ENCODE results near the gene ANKRD12. TPM values are rescaled to one million over a fixed set of nuclear protein-coding genes. Genes with fewer than 3 reads are reported as not detected.

The ANKRD12 gene
- total and polyA plus RNA-seq, 4 donors: 10.2 to 108 (median 50.0) TPM

DNA sequence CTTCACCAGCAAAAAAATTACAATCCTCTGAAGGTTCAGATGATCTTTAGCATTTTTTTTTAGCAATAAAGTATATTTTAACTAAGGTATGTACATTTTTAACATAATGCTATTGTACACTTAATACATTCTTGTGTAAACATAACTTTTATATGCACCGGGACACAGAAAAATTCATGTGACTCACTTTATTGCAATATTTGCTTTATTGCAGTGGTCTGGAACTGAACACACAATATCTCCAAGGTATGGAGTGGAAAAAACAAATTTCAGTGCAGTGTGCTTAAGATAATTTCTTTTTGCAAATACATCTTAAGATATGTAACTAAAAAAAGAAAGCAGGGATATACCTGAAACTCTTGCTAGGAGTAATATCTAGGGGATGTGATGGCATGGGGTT, 192.9 kb downstream of the ANKRD12 start:
- Histone ChIP-seq H3K4me1 (ENCODE audit: control insufficient read depth in 5 of 5, insufficient read depth in 5 of 5, low read length in 5 of 5) (no peaks in the 10 kb centered on the region), H3K27ac (ENCODE audit: low read depth in 1 of 2, low read length in 1 of 2) (no peak overlapping the region), H3K4me3 (no peak overlapping the region), H3K27me3 (ENCODE audit: control insufficient read depth in 3 of 3, insufficient read depth in 3 of 3, low read length in 2 of 3) (no peaks in the 10 kb centered on the region), H3K9ac (ENCODE audit: insufficient read depth in 1 of 2, low read length in 2 of 2) (no peak overlapping the region), H3K36me3 (ENCODE audit: control insufficient read depth in 4 of 4, insufficient read depth in 4 of 4, low read length in 4 of 4) (no peaks in the 10 kb centered on the region), H3K9me3 (ENCODE audit: control insufficient read depth in 4 of 4, insufficient read depth in 3 of 4, low read length in 3 of 4) (peaks cover 0 to 5% (median 2%) of the 10 kb centered on the region in 4 donors)
- DNase-seq (no peak), ATAC-seq (ENCODE audit: insufficient read depth, low FRiP score) (no peak)
- WGBS, 2 donors: 67 to 89% methylated on average over 1 of the region's 1 CpG
- TF ChIP-seq CTCF (IDR thresholded peaks at IDR 0.05; ENCODE audit: control extremely low read depth, extremely low read depth): no peak

DNA sequence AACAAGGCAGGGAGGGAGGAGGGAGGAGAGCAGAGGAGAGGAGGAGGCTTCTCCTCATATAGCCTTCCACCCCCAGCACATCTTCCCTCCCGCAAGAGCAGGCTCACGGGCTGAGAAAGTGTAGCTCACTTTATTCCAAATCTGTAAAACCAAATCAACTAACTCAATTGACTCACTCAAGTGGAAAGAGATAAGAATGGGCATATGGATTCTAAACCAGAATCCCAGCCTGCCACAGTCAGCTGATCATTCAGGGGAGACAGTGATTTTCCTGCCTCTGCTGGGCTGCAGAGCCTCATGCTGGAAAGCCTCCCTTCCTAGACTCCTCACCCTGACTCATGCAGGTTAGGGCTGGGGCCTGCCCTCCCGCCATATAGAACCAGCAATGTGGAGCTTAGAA, 193.8 kb downstream of the ANKRD12 start:
- Histone ChIP-seq H3K4me3 (no peak overlapping the region), H3K36me3 (ENCODE audit: control insufficient read depth in 4 of 4, insufficient read depth in 4 of 4, low read length in 4 of 4) (no peaks in the 10 kb centered on the region), H3K4me1 (ENCODE audit: control insufficient read depth in 5 of 5, insufficient read depth in 5 of 5, low read length in 5 of 5) (peaks cover 0 to 2% (median 0%) of the 10 kb centered on the region in 5 donors), H3K9ac (ENCODE audit: insufficient read depth in 1 of 2, low read length in 2 of 2) (no peak overlapping the region), H3K27ac (ENCODE audit: low read depth in 1 of 2, low read length in 1 of 2) (no peak overlapping the region), H3K27me3 (ENCODE audit: control insufficient read depth in 3 of 3, insufficient read depth in 3 of 3, low read length in 2 of 3) (no peaks in the 10 kb centered on the region), H3K9me3 (ENCODE audit: control insufficient read depth in 4 of 4, insufficient read depth in 3 of 4, low read length in 3 of 4) (peaks cover 0 to 5% (median 2%) of the 10 kb centered on the region in 4 donors)
- DNase-seq (no peak), ATAC-seq (ENCODE audit: insufficient read depth, low FRiP score) (no peak)
- whole genome bisulfite sequencing, 2 donors: 74 to 98% methylated on average over 3 of the region's 3 CpGs
- no peak for TF ChIP-seq CTCF (IDR thresholded peaks at IDR 0.05; ENCODE audit: control extremely low read depth, extremely low read depth)

DNA sequence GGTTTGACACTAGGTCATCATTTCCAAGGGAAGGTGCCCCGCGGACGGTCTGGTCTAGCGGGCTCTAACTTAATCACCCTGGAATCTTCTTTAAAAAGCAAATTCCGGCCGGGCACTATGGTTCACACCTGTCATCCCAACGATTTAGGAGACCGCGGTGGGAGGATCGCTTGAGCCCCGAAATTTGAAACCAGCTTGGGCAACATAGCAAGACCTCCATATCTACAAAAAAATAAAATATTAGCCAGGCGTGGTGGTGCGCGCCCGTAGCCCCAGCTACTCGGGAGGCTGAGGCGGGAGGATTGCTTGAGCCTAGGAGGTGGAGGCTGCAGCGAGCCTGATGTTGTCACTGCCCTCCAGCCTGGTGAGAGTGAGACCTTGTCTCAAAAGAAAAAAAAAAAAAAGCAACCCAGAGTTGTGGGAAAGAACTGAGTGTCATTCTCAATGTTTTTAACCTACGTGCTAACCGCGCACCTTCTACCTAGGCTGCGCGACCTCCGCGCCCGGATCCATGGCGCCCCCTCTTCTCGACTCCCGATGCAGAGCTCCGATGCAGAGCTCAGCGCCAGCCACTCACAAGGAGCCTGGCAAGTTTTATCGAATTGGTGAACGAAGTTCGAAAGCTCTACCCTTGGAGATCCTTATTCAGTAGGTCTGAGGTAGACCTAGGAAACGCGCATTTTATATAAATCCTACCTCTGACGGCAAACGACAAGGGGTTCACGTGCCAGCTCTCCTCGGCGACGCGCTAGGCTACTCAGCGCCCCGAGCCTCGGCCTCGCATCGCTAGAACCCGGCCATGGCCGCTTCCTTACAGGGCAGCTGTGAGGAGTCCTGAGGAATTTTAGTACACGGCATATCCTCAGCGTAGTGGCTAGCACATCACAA, 197.1 kb downstream of the ANKRD12 start:
- H3K36me3 ChIP-seq (ENCODE audit: control insufficient read depth in 4 of 4, insufficient read depth in 4 of 4, low read length in 4 of 4): peaks cover 0 to 10% (median 2%) of the 10 kb centered on the region in 4 donors
- ATAC-seq (ENCODE audit: insufficient read depth, low FRiP score) (peak; percentile 59), DNase-seq (no peak)
- H3K27me3 ChIP-seq (ENCODE audit: control insufficient read depth in 3 of 3, insufficient read depth in 3 of 3, low read length in 2 of 3): no peaks in the 10 kb centered on the region
- WGBS, 2 donors: 35 to 36% methylated on average over 52 of the region's 52 CpGs
- peak overlapping the region; percentile 56 for H3K4me3 ChIP-seq
- TF ChIP-seq CTCF (IDR thresholded peaks at IDR 0.05; ENCODE audit: control extremely low read depth, extremely low read depth): no peak
- peaks cover 0 to under 1% (median 0%) of the 10 kb centered on the region in 4 donors for H3K9me3 ChIP-seq (ENCODE audit: control insufficient read depth in 4 of 4, insufficient read depth in 3 of 4, low read length in 3 of 4)
- H3K4me1 ChIP-seq (ENCODE audit: control insufficient read depth in 5 of 5, insufficient read depth in 5 of 5, low read length in 5 of 5): peaks cover 0 to 12% (median 3%) of the 10 kb centered on the region in 5 donors
- H3K9ac ChIP-seq (ENCODE audit: insufficient read depth in 1 of 2, low read length in 2 of 2): peak overlapping the region in 1 of 2 donors; percentile 86
- peak overlapping the region in 1 of 2 donors; percentile 85 for H3K27ac ChIP-seq (ENCODE audit: low read depth in 1 of 2, low read length in 1 of 2)
